Measurements from ENCODE around the gene MITD1. TPM values are rescaled to one million over a fixed set of nuclear protein-coding genes. Genes with fewer than 3 reads are reported as not detected.

MITD1 gene
- 41.1 and 44.8 TPM in 2 replicates for total RNA-seq
- 32.7 and 36.7 TPM in 2 replicates for polyA plus RNA-seq

DNA sequence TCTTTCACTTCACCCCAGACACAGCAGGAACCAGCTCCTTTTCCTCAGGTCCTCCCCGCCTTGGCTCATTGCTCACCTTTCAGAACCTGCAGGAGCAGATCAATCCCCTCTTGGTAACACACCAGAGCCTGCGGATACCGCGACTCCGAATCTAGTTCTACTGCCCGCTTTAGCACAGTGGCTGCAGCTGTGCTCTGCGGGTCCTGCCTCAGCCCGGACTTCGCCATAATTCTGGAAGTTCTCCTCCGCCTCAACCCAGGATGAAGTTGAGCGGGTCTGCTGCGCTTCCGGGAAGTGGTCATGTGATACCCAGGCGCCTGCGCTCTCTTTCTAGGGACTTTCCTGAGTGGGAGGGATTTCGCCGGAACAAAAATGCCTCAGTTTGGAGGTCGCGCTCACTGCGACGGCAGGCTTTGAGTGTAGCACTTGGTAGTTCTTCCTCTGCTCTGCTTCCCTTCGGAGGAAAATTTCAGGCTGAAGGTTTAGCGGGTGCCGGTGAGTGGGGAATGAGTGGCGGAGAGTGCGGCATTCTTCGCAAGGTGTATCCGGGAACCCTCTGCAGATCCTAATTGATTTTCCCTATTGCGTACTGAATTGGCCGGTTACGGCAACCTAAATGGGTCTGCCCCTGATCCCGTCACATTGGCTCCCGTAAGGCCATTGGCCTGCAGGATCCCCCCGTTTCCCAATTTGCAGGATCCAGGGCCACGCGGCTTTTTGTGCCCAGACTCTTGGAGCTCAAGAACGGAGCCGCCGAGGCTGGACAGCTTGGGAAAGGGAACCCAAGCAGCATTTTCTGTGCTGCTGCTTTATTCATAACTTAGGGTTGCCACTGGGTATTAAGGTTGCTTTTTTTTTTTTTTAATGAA is at the start of gene MITD1, which contains the start of gene MRPL30:
Gene MITD1 (minus strand): TSS at position 304 of the 869 bp plus-strand sequence. CDS start 77 bp downstream, at position 227.
Gene MRPL30 (plus strand): TSS at position 430 of the 869 bp plus-strand sequence. CDS start 5,020 bp downstream, outside the sequence.
- Histone ChIP-seq H3K4me2 (peak within 1 kb of the TSS; percentile 94), H3K4me1 (ENCODE audit: insufficient read depth) (peaks cover 16% of the 10 kb centered on the region), H3K36me3 (replicated peaks; ENCODE audit: insufficient read depth, low read depth) (no peaks in the 10 kb centered on the region), H3K9me3 (ENCODE audit: low read depth) (no peaks in the 10 kb centered on the region), H4K20me1 (ENCODE audit: insufficient read depth, poor library complexity, severe bottlenecking) (no peaks in the 10 kb centered on the region), H3K27ac (peak within 1 kb of the TSS; percentile 82), H3K4me3 (peak within 1 kb of the TSS; percentile 92), H3K9me2 (replicated peaks; ENCODE audit: insufficient read depth) (no peaks in the 10 kb centered on the region), H3K27me3 (no peaks in the 10 kb centered on the region), H3K79me2 (peaks cover 83% of the 10 kb centered on the region), H2AFZ (peak within 1 kb of the TSS; percentile 94)
- TF ChIP-seq, protein P1, sequence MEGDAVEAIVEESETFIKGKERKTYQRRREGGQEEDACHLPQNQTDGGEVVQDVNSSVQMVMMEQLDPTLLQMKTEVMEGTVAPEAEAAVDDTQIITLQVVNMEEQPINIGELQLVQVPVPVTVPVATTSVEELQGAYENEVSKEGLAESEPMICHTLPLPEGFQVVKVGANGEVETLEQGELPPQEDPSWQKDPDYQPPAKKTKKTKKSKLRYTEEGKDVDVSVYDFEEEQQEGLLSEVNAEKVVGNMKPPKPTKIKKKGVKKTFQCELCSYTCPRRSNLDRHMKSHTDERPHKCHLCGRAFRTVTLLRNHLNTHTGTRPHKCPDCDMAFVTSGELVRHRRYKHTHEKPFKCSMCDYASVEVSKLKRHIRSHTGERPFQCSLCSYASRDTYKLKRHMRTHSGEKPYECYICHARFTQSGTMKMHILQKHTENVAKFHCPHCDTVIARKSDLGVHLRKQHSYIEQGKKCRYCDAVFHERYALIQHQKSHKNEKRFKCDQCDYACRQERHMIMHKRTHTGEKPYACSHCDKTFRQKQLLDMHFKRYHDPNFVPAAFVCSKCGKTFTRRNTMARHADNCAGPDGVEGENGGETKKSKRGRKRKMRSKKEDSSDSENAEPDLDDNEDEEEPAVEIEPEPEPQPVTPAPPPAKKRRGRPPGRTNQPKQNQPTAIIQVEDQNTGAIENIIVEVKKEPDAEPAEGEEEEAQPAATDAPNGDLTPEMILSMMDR (IDR thresholded peaks at IDR 0.05; ENCODE audit: poor library complexity) = no peak
- no peak for TF ChIP-seq EZH2 (IDR thresholded peaks at IDR 0.05; ENCODE audit: borderline replicate concordance)
- under 1% methylated on average over 39 of the region's 39 CpGs for WGBS (ENCODE audit: low lambda C conversion rate, missing lambda C conversion rate)
- DNase-seq (ENCODE audit: low spot score) = peak; percentile 96

DNA sequence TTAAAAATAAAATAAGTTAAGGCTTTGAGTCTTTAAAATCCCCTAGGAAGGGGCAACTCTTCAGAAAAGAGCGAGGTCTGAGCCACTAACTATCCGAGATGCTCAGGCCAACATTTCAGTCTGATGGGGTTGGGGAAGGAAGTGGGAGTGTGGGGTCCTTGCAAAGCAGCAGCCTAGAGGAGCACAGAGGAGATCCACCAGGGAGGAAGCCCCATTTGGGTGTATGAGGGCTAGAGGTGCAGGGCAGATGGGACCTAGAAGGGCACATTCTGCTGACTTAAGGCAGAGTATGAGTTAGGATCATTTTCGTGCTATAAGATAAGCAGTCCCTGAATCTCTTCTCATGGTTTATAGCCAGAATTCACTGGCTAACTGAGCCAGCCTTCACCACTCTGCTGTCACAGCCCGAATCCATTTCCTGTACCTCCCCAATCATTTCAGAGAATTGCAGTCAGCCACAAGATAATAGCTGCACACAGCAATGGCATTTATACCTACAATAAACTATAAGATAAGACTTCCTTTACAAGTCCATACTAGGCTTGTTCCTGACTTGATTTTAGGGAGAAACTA is 37.2 kb upstream of the MITD1 start:
- Histone ChIP-seq H3K36me3 (replicated peaks; ENCODE audit: insufficient read depth, low read depth) (no peaks in the 10 kb centered on the region), H3K9me2 (replicated peaks; ENCODE audit: insufficient read depth) (no peaks in the 10 kb centered on the region), H3K4me1 (ENCODE audit: insufficient read depth) (no peaks in the 10 kb centered on the region), H3K4me3 (no peak overlapping the region), H2AFZ (no peak overlapping the region), H3K4me2 (no peak overlapping the region), H4K20me1 (ENCODE audit: insufficient read depth, poor library complexity, severe bottlenecking) (no peaks in the 10 kb centered on the region), H3K27me3 (no peaks in the 10 kb centered on the region), H3K27ac (no peak overlapping the region), H3K79me2 (no peaks in the 10 kb centered on the region), H3K9me3 (ENCODE audit: low read depth) (no peaks in the 10 kb centered on the region)
- WGBS (ENCODE audit: low lambda C conversion rate, missing lambda C conversion rate) = 57% methylated on average over 4 of the region's 4 CpGs
- DNase-seq (ENCODE audit: low spot score) = no peak
- no peak for TF ChIP-seq EZH2 (IDR thresholded peaks at IDR 0.05; ENCODE audit: borderline replicate concordance)

DNA sequence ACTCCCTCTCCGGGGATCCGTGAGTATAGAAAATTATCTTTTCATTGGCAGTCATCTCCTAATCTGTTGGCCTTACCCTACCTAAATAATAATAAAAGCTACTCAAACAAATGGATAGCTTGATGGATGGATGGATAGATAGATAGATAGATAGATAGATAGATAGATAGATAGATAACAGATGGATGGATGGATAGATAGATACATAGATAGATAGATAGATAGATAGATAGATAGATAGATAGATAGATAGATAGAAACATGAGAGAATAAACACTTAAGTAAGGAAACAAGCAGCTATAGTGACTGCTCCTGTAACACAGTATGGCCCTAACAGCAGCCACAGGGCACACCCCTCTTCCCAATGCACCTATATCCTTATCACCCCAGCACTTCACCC is 35.2 kb upstream of the MITD1 start:
- Histone ChIP-seq H3K27ac (no peak overlapping the region), H3K27me3 (no peaks in the 10 kb centered on the region), H3K79me2 (no peaks in the 10 kb centered on the region), H2AFZ (no peak overlapping the region), H3K9me2 (replicated peaks; ENCODE audit: insufficient read depth) (no peaks in the 10 kb centered on the region), H3K4me1 (ENCODE audit: insufficient read depth) (no peaks in the 10 kb centered on the region), H3K4me3 (no peak overlapping the region), H3K4me2 (no peak overlapping the region), H4K20me1 (ENCODE audit: insufficient read depth, poor library complexity, severe bottlenecking) (no peaks in the 10 kb centered on the region), H3K9me3 (ENCODE audit: low read depth) (no peaks in the 10 kb centered on the region), H3K36me3 (replicated peaks; ENCODE audit: insufficient read depth, low read depth) (no peaks in the 10 kb centered on the region)
- DNase-seq (ENCODE audit: low spot score) = no peak
- 91% methylated on average over 2 of the region's 2 CpGs for WGBS (ENCODE audit: low lambda C conversion rate, missing lambda C conversion rate)
- no peak for TF ChIP-seq EZH2phosphoT487 (IDR thresholded peaks at IDR 0.05; ENCODE audit: low read depth, severe bottlenecking, unreplicated experiment)
- TF ChIP-seq, protein P1 (IDR thresholded peaks at IDR 0.05; ENCODE audit: poor library complexity) = no peak
- no peak for TF ChIP-seq EZH2 (IDR thresholded peaks at IDR 0.05; ENCODE audit: borderline replicate concordance)

DNA sequence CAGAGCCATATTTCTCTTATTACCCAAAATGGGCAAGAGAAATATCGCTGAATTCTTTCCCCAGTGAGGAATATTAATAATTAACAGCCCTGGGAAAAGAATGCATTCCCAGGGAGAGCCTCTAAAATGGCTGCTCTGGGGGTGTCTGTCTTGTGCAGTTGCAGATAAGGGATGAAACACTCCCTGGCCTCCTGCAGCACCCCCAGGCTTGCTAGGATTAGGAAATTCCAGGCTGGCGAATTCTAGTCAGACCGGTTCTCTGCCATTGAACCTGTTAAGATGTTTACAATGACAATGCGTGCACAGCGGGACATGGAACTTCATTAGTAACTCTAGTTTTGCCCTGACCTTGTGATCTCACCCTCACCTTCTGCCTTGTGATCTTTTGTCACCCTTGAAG is 24.6 kb upstream of the MITD1 start:
- Histone ChIP-seq H3K36me3 (replicated peaks; ENCODE audit: insufficient read depth, low read depth) (no peaks in the 10 kb centered on the region), H3K79me2 (no peaks in the 10 kb centered on the region), H3K4me3 (no peak overlapping the region), H2AFZ (no peak overlapping the region), H3K27ac (no peak overlapping the region), H3K9me3 (ENCODE audit: low read depth) (no peaks in the 10 kb centered on the region), H4K20me1 (ENCODE audit: insufficient read depth, poor library complexity, severe bottlenecking) (no peaks in the 10 kb centered on the region), H3K4me1 (ENCODE audit: insufficient read depth) (no peaks in the 10 kb centered on the region), H3K27me3 (no peaks in the 10 kb centered on the region), H3K4me2 (no peak overlapping the region), H3K9me2 (replicated peaks; ENCODE audit: insufficient read depth) (no peaks in the 10 kb centered on the region)
- no peak for DNase-seq (ENCODE audit: low spot score)
- TF ChIP-seq EZH2 (IDR thresholded peaks at IDR 0.05; ENCODE audit: borderline replicate concordance) = no peak
- TF ChIP-seq, protein P1 (IDR thresholded peaks at IDR 0.05; ENCODE audit: poor library complexity) = no peak
- TF ChIP-seq EZH2phosphoT487 (IDR thresholded peaks at IDR 0.05; ENCODE audit: low read depth, severe bottlenecking, unreplicated experiment) = no peak
- 92% methylated on average over 5 of the region's 5 CpGs for WGBS (ENCODE audit: low lambda C conversion rate, missing lambda C conversion rate)

Data from hepatocyte (in vitro differentiated cells).